ENCODE data around the gene BMP7. TPM values are rescaled to one million over a fixed set of nuclear protein-coding genes. Genes with fewer than 3 reads are reported as not detected.

The BMP7 gene
- total RNA-seq, 1 donor from 2014 or later = not detected

DNA sequence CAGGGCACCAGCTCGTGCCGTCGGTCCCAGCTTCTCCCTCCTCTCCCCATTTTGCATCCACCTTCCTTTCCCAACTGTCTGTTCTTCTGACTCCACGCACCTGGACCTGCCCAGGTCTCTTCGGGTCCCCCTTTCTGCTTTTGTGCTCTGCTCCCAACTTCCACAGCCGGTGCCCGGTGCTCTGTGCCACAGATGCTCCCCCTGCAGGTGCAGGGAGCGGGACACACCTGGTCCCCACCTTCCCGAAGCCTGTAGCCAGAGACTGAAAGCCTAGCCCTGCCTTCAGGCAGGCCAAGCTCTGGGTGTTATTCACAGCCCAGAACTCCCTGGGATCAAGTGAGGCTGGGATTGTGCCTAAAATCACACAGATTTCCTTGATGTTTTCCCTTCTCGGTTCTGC is 24.6 kb upstream of the BMP7 start:
- no peak for FAIRE-seq
- H3K4me3 ChIP-seq (ENCODE audit: low read depth, low read length) = no peak overlapping the region
- no peak for DNase-seq (ENCODE audit: low read depth)
- H3K27me3 ChIP-seq (ENCODE audit: control insufficient read depth, insufficient read depth, low read length) = peaks cover 12% of the 10 kb centered on the region
- no peaks in the 10 kb centered on the region for H3K36me3 ChIP-seq (ENCODE audit: control insufficient read depth, insufficient read depth, low read length)
- TF ChIP-seq, protein P1, sequence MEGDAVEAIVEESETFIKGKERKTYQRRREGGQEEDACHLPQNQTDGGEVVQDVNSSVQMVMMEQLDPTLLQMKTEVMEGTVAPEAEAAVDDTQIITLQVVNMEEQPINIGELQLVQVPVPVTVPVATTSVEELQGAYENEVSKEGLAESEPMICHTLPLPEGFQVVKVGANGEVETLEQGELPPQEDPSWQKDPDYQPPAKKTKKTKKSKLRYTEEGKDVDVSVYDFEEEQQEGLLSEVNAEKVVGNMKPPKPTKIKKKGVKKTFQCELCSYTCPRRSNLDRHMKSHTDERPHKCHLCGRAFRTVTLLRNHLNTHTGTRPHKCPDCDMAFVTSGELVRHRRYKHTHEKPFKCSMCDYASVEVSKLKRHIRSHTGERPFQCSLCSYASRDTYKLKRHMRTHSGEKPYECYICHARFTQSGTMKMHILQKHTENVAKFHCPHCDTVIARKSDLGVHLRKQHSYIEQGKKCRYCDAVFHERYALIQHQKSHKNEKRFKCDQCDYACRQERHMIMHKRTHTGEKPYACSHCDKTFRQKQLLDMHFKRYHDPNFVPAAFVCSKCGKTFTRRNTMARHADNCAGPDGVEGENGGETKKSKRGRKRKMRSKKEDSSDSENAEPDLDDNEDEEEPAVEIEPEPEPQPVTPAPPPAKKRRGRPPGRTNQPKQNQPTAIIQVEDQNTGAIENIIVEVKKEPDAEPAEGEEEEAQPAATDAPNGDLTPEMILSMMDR (IDR thresholded peaks at IDR 0.05; ENCODE audit: insufficient read depth, low read length, severe bottlenecking) = peak; percentile 1

DNA sequence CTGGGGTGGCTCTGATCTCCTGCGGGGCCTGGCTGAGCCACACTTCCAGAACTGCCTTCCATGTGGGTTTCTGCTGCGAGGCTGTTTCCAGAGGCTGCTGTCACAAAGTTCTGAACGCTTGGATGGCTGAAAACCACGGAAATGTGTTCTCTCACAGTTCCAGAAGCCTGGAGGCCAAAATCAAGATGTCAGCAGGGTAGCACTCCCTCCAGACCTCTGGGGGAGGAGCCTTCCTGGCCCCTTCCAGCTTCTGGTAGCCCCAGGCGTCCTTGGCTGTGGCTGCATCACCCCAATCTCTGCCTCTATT is 23.7 kb upstream of the BMP7 start:
- DNase-seq (ENCODE audit: low read depth) = no peak
- peaks cover 12% of the 10 kb centered on the region for H3K27me3 ChIP-seq (ENCODE audit: control insufficient read depth, insufficient read depth, low read length)
- TF ChIP-seq, protein P1 (IDR thresholded peaks at IDR 0.05; ENCODE audit: insufficient read depth, low read length, severe bottlenecking) = no peak
- no peak overlapping the region for H3K4me3 ChIP-seq (ENCODE audit: low read depth, low read length)
- FAIRE-seq = no peak
- H3K36me3 ChIP-seq (ENCODE audit: control insufficient read depth, insufficient read depth, low read length) = no peaks in the 10 kb centered on the region

DNA sequence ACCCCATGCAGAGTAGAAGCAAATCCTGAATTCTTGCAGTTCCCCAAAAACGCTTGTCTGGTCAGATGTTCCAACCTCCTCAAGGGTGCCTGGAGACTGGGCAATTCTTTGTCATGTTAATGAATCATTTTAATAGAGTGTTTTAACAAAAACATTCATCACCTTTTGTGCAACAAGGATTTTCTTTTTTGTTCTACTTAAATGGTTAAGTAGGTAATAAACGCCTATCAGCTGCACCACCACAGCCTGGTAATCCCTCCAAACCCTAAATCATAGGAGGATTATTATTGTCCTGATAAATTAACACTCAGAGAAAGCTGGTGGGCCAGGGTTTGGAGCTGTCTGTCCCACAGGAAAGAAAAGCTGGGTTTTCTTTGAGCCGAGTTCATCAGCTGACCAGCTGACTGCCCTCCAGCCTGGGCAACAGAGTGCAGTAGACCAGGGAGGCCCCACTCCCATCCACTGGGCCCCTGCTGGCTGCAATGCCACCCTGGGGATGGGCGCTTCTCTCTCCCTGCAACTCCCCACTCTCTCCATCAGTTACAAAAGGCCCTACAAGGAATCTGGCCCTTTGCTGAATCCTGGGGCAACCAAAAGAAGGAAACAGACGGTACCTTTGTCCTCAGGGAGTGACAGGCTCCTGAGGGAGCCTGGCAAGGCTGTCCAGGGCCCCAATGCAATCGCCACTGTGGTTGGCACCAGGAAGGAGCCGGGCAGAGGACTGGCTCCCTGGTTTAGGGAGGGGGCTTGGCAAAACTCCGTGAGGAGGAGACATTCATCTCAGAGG is 23.1 kb upstream of the BMP7 start:
- FAIRE-seq (no peak), DNase-seq (ENCODE audit: low read depth) (no peak)
- no peaks in the 10 kb centered on the region for H3K36me3 ChIP-seq (ENCODE audit: control insufficient read depth, insufficient read depth, low read length)
- H3K27me3 ChIP-seq (ENCODE audit: control insufficient read depth, insufficient read depth, low read length) = peaks cover 12% of the 10 kb centered on the region
- no peak overlapping the region for H3K4me3 ChIP-seq (ENCODE audit: low read depth, low read length)
- TF ChIP-seq, protein P1 (IDR thresholded peaks at IDR 0.05; ENCODE audit: insufficient read depth, low read length, severe bottlenecking) = no peak

DNA sequence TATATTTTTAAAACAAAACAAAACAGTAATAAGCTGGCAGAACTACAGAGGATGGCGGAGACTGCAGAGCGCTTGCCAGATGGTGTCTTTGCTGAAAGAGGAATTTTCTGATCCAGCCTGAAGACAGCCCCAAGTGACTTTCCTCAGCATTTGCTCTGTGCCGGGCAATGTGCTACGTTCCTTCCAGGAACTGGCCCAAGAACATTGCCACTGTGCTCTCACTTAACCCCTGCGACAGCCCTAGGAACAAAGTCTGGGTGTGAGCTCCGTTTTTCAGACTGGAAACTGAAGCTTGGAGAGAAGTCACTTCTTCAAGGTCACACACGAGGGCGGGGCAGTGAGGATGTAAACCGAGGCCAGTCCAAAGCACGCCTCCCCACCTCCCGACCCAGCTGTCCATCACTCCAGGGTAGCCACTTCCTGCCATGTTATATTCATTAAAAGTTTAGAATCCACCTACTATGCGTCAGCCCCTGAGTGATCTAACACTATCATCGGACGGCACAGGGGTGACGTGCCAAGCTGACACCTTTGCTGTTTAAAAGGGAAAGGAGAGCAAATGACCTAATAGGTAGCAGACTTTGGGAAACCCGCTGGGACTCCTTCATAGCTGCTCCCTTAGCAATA is 22.3 kb upstream of the BMP7 start:
- H3K36me3 ChIP-seq (ENCODE audit: control insufficient read depth, insufficient read depth, low read length) = no peaks in the 10 kb centered on the region
- FAIRE-seq (no peak), DNase-seq (ENCODE audit: low read depth) (no peak)
- peaks cover 12% of the 10 kb centered on the region for H3K27me3 ChIP-seq (ENCODE audit: control insufficient read depth, insufficient read depth, low read length)
- no peak overlapping the region for H3K4me3 ChIP-seq (ENCODE audit: low read depth, low read length)
- TF ChIP-seq, protein P1 (IDR thresholded peaks at IDR 0.05; ENCODE audit: insufficient read depth, low read length, severe bottlenecking) = no peak

DNA sequence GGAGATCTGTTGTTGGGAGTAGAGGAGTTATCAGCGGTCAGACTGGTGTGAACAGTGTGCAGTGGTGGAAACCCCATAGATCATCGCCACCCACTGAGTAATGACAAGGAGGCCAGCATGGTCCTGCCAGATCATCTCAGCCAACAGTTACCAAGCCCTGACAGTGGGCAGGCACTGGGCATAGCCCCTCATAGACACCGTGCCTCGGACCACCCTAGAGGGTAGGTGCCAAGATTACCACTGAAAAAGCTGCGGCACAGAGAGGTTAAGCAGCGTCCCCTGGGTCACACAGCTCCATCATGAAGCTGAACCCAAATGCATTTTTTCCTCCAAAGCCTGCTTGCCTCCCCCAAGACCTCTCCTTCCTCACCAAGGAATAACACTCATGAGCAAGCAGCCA is 21.5 kb upstream of the BMP7 start:
- Histone ChIP-seq H3K4me3 (ENCODE audit: low read depth, low read length) (no peak overlapping the region), H3K36me3 (ENCODE audit: control insufficient read depth, insufficient read depth, low read length) (no peaks in the 10 kb centered on the region), H3K27me3 (ENCODE audit: control insufficient read depth, insufficient read depth, low read length) (peaks cover 12% of the 10 kb centered on the region)
- DNase-seq (ENCODE audit: low read depth) (no peak), FAIRE-seq (no peak)
- TF ChIP-seq, protein P1 (IDR thresholded peaks at IDR 0.05; ENCODE audit: insufficient read depth, low read length, severe bottlenecking) = no peak

Data from bronchial epithelial cell (primary cell).